GM21528 (cell line): ENCODE measurements around the gene BEGAIN.

Experiments used
- ATAC-seq: cut with Tn5 transposase; IDR thresholded peaks from one replicate; pipeline ENCODE4 v1.9.1; 2021; ENCODE audit warnings: mild to moderate bottlenecking, moderate library complexity; ENCODE audit not compliant: unreplicated experiment, low FRiP score

BEGAIN gene

DNA sequence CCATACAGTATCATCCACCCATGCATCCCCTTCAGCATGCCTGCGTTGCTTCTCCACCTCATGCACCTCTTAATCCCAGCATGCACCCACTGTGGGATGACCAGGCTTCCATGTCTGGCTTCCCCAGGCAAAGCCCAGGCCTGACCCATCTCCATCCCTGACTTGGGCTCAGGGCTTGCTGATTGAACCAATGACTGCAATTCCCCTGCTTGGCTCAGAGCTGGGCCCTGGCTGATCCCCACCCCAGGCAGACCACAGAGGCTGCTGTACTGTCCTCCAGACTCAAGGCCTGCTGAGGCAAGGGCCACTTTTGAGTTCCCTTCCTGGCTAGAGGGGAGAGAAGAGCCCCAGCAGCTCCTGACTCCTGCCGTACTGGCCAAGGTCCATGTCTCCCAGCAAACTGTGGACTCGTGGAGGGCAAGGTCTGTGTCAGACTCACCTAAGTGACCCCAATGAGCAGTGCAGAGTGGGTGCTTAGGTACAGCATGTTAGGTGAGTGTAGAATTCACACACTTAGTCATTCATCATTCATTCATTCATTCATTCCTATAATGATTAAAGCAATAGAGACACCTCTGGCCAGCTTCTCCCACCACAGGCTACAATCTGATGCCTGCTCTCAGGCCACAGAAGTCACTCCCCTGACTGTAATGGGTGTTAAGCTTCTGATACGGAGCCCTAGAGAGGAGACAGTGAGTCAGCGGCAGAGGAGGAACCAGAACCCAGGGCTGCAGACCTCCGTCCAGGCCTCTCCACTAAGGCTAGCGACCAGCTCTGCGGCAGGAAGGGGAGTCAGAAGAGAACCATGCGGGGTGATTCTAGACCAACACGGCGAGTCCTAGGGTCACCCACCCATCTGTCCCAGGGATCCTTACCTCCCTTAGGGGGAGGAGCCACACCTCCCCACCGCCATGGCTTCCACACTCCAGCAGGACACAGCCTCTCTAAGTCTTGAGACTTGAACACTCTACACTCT, 2.9 kb downstream of the BEGAIN start:
- no peak for ATAC-seq

DNA sequence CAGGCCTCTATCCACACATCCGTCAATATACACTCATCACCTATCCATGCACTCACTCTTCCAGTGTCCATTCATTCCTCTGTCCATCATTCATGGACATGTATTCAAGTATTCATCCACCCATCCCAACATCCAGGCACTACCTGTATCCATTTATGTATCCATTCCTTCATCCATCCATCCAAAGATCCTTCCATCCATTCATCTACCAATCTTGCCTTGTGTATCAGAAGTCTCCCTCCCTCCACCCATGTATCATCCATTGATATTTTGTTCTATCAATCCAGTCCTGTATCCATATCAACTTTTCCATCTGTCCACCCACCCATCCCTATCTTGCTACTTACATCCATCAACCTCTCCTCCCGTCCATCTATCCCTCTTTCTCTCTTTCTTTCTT, 4.0 kb downstream of the BEGAIN start:
- ATAC-seq, result no peak

- no peak for ATAC-seq
Measured at GRCh38 chr14:100582496-100583165, 4.6 kb downstream of the BEGAIN start.

GRCh38 chr14:100581228-100582145, 5.7 kb downstream of the BEGAIN start:
- ATAC-seq, result no peak

DNA sequence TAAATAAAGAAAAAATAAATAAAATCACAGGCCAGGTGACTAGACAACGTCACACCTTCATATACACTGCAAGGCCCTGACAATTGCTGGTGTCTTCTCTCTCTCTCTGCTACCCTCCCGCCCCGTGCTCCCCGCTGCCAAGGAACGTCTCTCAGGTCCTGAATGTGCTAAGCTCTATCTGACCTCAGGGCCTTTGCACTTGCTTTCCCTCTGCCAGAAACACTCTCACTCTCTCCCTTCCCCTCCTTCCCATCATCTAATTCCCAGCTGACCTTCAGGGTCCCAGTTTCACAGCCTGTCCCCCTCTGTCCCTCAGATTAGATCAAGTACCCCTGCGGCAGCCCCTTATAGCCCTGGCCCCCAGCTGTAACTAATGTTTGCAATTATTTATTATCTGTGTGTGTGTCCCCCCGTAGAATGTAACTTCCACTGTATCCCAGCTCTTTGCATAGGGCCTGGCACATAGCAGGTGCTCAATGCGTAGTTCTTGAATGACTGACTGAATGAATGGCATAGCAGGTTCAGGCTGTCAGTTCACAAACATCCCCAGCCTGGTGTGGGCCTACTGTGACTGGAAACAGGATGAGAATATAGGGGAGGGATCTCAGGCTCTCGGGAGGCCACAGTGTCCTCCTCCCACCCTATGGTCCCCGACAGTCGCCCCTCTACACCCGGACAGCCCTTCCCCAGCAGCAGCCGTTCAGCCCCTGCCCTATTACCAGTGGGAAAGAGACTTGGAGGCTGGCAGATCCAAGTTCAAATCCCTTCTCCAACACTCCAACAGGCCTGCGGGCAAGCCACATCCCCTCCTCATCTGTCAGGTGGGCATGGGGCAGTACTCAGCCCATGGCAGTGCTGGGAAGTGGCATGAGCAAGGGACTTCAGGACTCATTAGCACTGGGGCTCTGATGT, 6.6 kb downstream of the BEGAIN start:
- ATAC-seq, result no peak

DNA sequence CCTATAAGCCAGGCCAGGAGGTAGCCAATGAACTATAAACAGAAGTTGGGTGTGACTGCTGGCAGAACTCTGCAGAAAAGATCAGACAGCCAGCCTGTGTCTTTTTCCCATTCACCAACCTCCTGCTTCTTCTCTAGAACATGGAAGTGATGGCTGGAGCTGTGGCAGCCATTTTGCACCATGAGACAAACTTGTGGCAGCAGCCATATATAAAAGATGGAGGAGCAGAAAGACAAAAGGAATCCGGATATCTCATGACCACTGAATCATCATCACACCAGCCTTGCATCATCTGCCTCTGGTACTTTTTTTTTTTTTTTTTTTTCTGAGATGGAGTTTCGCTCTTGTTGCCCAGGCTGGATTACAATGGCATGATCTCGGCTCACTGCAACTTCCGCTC, 8.7 kb downstream of the BEGAIN start:
- ATAC-seq, result no peak

- ATAC-seq, result no peak
Measured at GRCh38 chr14:100577986-100578431, 9.2 kb downstream of the BEGAIN start.

DNA sequence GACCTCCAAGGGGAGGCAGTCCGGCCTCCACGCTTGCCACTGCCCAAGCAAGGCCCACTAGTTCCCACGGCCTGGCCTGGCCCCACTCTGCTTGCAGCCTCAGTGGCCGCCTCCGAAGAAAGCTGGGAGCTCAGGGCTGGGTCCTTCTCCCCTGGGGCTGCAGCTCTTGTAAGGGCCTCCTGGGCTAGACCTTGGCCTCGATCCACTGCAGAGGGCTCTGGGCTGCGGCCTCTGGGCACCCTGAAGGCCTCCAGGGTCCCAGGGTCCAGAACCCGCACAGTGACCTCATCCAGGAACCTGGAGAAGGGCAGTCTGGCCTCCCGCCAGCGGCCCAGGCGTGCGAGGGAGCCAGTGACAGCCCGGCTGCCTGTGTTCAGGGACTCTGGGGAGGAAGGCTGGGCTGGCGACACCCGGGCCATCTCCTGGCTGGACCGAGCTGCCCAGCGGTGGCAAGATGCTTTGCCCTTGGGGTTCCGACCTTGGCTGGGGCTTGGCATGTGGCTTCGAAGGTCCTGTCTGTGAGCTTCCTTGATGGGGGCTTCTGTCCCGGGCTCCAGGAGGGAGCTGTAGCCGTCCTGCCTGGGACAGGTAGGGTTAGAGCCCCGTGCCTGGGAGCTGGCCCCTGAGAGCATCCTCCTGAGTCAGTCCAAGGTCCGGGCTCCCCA, 9.8 kb downstream of the BEGAIN start:
- no peak for ATAC-seq

- ATAC-seq, result no peak
Measured at GRCh38 chr14:100576091-100577085, 10.8 kb downstream of the BEGAIN start.

DNA sequence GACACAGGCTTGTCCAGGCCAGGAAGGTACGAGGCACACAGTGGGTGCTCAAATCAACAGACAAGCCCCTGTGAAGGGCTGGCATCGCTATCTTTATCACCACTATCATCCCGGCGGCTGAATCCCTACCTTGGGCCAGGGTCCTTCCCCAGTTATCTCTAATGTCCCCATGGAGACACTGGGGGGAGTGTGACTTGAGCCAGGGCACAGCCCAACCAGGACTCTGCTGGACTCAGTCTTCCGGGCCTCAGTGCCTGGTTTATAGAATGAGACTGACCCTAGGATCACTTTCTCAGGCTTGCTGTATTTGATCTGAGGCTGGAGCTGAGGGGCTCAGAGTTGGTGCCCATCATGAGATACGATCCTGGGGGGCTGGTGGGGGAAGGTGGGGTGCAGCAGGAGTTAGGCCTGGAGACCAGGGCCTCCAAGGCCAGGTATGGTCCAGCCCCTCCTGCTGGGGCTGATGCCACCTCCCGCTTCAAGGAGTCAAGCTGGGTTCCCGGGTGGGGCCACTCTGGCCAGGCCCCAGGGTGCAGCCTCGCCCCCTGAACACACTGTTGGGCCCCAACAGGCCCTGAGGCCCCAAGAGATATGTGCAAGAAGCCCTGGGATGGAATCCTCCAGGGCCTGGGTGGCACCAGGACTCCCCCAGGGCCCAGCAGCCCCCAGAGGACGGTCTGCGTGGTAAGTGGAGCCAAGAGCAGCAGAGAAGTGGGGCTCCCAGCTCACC, 11.8 kb downstream of the BEGAIN start:
- no peak for ATAC-seq

- no peak for ATAC-seq
Measured at GRCh38 chr14:100574642-100575031, 12.6 kb downstream of the BEGAIN start.

DNA sequence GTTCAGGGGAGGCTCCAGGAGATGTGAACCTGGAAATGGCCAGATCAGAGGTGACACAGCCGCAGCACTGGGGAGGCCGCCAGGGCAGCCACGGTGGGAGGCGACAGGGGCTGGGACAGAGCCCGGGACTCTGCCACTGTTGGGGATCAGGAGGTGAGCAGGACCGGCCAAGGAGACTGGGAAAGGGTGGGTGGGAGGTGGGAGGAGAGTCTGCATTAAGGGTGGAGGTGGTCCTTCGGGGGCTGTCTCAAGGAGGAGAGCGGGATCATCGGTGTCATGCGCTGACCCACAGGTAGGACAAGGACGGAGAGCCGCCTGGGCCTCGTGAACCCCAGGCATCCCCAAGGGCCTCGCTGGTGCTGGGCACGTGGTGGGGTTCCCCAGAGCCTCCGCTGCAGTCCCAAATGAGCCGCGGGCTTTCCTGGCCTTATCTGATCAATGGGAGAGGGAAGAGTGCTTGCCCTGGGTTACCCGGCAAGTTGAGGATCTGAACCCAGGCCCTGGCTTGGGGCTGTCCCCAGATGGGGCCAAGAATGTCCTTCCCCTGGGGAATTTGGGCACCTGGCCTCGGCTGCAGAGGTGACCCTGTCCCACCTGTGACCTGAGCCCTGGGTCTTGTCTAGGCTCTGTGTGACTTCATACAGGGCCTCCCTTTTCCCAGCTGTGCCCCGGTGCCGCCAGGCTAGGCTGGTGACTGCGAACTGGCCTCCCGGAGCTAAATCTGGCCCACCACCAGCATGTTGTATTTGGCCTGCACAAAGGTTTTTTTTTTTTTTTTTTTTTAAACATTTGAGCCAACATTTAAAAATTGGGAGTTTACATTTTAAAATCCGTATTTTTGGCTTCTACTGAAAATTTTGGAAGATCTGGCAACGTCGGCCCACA, 13.2 kb downstream of the BEGAIN start:
- no peak for ATAC-seq

DNA sequence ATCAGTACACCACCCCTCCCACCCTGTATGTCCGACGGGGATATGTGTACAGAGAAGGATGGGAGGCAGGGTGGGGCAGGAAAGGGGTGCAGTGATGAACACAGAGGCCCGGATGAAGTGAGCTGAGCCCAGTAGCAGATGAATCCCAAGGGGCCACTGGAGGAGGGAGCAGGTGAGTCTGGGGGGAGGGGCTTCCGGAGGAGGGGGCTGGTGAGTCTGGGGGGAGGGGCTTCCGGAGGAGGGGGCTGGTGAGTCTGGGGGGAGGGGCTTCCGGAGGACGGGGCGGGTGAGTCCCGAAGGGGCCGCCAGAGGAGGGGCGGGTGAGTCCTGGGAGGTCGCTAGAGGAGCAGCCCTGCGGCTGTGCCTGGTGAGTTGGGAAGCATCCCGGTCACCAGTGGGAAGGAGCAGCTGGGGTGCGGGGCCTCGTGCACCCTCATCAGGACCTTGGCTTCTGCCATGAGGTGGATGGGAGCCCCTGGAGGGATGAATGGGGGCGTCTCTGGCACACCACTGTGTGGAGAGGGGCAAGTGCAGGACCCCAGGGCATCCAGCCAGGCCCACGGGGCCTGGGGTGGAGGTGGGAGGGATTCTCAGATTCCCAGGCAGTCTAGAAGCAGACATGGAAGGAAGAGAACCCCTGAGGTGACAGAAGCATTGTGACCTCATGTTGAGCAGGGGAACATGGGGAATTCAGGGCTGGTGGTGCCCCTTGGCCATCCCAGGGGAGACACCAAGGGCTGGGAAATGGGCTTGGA, 14.0 kb downstream of the BEGAIN start:
- no peak for ATAC-seq

DNA sequence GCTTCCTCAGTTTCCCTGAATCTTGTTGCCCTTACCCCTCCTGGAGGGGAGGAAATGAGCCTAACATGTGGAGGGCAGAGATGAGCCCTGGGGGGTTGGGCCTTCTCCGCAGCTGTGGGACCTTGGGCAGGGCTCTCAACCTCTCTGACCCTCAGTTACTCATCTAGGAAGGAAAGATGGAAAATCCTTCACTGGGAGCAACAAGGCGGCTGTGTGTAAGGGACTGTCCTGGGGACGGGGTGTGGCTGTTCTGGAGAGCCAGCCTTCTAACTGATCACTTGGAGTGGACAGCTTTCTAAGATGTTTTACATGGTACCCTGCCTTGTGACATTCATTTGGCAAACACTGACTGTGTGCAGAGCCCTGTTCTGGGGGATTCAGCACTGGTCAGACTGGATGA, 14.7 kb downstream of the BEGAIN start:
- no peak for ATAC-seq

DNA sequence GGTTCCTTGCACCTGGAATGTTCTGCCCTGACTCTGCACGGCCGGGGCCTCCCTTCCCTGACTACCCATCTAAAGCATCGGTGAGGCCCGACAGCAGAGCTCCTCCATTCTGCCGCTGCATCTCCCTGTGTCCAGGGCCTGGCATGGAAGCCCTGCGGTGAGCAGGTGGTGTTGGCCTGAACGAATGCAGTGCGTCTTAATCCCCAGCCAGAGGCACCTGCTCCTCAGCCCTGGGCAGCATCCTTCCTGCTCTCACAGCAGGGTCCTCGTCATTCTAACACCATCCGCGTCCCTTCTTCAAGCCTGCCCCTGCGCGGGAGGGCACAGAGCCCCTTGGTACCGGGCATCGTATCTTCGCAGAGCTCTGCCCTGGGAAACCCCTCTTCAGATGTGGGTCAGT, 15.4 kb downstream of the BEGAIN start:
- ATAC-seq, result no peak
